Activated CD4-positive, alpha-beta T cell treated with anti-CD3 and anti-CD28 coated beads for 36 hours (primary cell): Measurements from ENCODE around the gene ADGRB3. TPM values are rescaled to one million over a fixed set of nuclear protein-coding genes. Genes with fewer than 3 reads are reported as not detected.
"Not testable (repeated sequence)": the region's sequence is repeated elsewhere in the genome, so short reads cannot be mapped to it uniquely, and the experiment has no call there.

Experiments
- ATAC-seq: fragments of 200-7000 bp; cut with Tn5 transposase; one replicate; pipeline ENCODE4 v1.10.0; 2021; ENCODE audit warnings: mild to moderate bottlenecking, moderate library complexity
- CTCF ChIA-PET: fragments of 350-600 bp; sonication (Branson Sonifier 250); formaldehyde crosslinking; loops from one replicate; lab custom pipeline; 2021; ENCODE audit warnings: antibody characterized with exemption; lab: Charles Lee
- POLR2A ChIA-PET: fragments of 350-600 bp; sonication (Branson Sonifier 250); formaldehyde crosslinking; loops from one replicate; lab custom pipeline; 2021; ENCODE audit warnings: antibody characterized with exemption, inconsistent platforms; lab: Charles Lee
- DNase-seq: peaks from one replicate; pipeline ENCODE4 v3.0.0-alpha.2; 2020
- H3K27ac Mint-ChIP-seq: one replicate; pipeline ENCODE4 v1.8.0; 2021; ENCODE audit warnings: mixed read lengths
- H3K27me3 Mint-ChIP-seq: one replicate; pipeline ENCODE4 v1.8.0; 2021; ENCODE audit warnings: mixed read lengths
- H3K36me3 Mint-ChIP-seq: one replicate; pipeline ENCODE4 v1.8.0; 2021; ENCODE audit warnings: low read depth, mixed read lengths
- H3K4me1 Mint-ChIP-seq: one replicate; pipeline ENCODE4 v1.8.0; 2021; ENCODE audit warnings: mixed read lengths
- H3K4me3 Mint-ChIP-seq: one replicate; pipeline ENCODE4 v1.8.0; 2021; ENCODE audit warnings: mild to moderate bottlenecking, moderate library complexity, mixed read lengths
- H3K9me3 Mint-ChIP-seq: one replicate; pipeline ENCODE4 v1.8.0; 2021; ENCODE audit warnings: low read depth, mixed read lengths
- intact Hi-C, 2 experiments: fragments of 100-400 bp; cut with DNase I in 1 of 2; cut with micrococcal nuclease in 1 of 2; formaldehyde crosslinking; loops; one replicate each; pipeline versions ENCODE4 v1.14.2 to v1.15.1; 2022 to 2024; cut with DNase I, micrococcal nuclease
- total RNA-seq, 2 experiments: library from RNA; stranded (reverse); gene quantifications; one replicate each; pipeline ENCODE4 v1.2.3, GENCODE V29; 2021

The ADGRB3 gene
- total RNA-seq, 2 experiments from 2014 or later = not detected

DNA sequence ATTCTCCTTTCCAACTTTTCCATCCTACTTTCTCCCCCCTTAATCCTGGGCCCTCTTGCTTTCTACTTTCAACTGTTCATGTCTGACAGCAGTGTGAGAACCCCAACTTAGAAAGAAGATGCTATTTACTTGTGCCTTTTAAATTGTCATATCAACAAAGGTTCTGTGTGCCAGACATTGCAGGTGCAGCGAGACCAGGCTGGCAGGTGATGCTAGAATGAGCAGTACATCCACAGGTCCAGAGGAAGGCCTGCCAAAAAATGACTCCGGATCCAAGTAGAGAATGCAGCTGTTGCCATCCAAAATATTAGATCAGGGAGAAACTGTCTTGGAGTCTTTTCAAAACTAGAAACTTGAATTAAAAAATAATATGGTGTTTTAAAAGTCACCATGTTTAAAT lies 651.2 kb downstream of the ADGRB3 start:
- Mint-ChIP-seq H3K27me3 (no peaks in the 10 kb centered on the region), H3K4me3 (no peak overlapping the region), H3K4me1 (no peaks in the 10 kb centered on the region), H3K27ac (no peak overlapping the region), H3K9me3 (peaks cover 4% of the 10 kb centered on the region), H3K36me3 (no peaks in the 10 kb centered on the region)
- DNase-seq (no peak), ATAC-seq (no peak)
- intact Hi-C loops = no loop called here
- POLR2A ChIA-PET = no interaction called here
- CTCF ChIA-PET = no interaction called here

DNA sequence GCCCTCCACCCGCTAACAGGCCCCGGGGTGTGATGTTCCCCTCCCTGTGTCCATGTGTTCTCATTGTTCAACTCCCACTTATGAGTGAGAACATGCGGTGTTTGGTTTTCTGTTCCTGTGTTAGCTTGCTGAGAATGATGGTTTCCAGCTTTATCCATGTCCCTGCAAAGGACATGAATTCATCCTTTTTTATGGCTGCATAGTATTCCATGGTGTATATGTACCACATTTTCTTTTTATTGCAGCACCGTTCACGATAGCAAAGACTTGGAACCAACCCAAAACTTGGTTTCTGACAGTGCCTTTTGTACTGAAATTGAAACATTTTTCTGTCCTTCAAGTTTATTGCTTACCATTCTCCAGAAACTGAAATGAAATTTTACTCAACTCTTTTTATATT lies 653.1 kb downstream of the ADGRB3 start:
- H3K4me1 Mint-ChIP-seq, POLR2A ChIA-PET, H3K9me3 Mint-ChIP-seq, ATAC-seq, H3K27me3 Mint-ChIP-seq, CTCF ChIA-PET, intact Hi-C loops, H3K36me3 Mint-ChIP-seq, DNase-seq, H3K27ac Mint-ChIP-seq, H3K4me3 Mint-ChIP-seq: not testable (repeated sequence)

DNA sequence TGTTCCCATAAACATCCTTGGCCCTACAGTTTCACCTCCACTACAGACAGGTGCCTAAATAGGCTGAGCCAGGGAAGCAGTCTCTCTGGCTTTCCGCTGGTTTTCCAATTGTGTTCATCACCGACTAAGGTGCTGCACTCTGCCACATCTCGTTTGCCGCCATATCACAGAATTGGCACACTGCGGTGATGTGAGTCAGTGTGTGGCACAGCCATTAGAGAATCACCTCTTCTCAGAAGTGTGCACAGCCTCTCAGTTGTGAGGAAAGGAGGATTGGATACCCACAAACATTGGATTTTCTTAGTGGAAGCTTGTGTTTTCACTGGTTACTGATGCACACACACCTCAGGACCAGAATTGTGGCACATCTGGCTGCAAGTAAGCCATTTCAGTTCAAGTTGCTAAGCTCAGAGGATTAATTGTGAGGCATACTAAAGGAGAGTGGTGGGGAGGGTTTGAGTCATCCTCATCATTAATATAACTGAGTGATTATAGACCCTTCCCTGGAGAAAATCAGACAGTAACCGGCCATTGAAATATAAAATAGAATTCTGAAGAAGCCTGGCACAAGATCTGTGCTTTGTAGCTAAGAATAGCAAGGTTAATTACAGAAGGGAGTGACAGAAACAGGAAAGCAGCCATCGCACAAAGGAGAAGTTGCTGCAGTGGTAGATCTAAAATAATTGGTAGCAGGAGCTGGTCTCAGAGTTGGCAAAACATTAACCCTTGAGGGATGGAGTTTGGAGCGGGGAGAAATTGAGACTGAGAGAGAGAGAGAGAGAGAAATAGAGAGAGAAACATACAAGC lies 654.8 kb downstream of the ADGRB3 start:
- no peak for DNase-seq
- no peaks in the 10 kb centered on the region for H3K4me1 Mint-ChIP-seq
- intact Hi-C loops = no loop called here
- no peaks in the 10 kb centered on the region for H3K27me3 Mint-ChIP-seq
- no peaks in the 10 kb centered on the region for H3K36me3 Mint-ChIP-seq
- H3K4me3 Mint-ChIP-seq = no peak overlapping the region
- H3K9me3 Mint-ChIP-seq = peaks cover 4% of the 10 kb centered on the region
- POLR2A ChIA-PET = no interaction called here
- CTCF ChIA-PET = no interaction called here
- H3K27ac Mint-ChIP-seq = no peak overlapping the region
- no peak for ATAC-seq

DNA sequence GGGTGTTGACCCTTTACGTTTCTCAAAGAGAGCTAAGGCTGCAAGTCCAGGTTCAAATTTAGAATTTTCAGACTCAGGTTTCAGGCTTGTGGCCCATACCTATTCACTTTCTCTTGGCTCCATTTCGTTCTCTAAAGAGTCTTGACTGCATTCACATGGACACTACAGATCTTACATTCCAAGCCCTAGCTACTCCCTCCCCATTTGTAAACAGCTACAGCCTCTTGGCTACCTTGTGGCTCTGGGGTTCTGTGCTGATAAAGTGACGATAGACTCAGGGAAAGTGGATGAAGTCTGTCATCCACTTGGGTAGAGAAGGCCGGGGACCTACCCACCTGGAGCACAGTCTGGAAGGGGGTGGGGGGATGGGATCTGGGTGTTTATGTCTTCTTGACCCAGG lies 658.4 kb downstream of the ADGRB3 start:
- no peak for DNase-seq
- Mint-ChIP-seq H3K4me1 (no peaks in the 10 kb centered on the region), H3K9me3 (peaks cover 6% of the 10 kb centered on the region)

DNA sequence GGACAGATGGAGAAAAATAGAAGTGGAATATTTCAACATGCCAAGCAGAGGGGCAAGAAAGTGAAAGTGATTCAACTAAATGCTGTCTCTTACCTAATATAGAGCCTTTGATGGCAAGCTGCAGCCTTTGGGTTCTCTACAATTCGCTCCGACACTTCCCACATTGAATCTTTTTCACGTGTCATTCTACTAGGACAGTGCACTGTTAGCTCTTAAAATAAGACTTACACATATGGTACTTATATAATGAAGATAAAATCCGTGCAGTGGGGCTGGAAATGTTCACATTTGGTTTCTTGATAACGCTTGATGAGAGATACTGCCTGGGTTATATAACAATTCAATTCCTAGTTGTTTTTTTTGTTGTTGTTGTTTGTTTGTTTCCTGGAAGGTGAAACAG lies 659.3 kb downstream of the ADGRB3 start:
- Mint-ChIP-seq H3K27me3 (no peaks in the 10 kb centered on the region), H3K4me1 (no peaks in the 10 kb centered on the region), H3K36me3 (no peaks in the 10 kb centered on the region), H3K27ac (no peak overlapping the region), H3K9me3 (peaks cover 4% of the 10 kb centered on the region), H3K4me3 (no peak overlapping the region)
- intact Hi-C loops = no loop called here
- DNase-seq (no peak), ATAC-seq (no peak)
- POLR2A ChIA-PET = no interaction called here
- CTCF ChIA-PET = interaction anchor here (1.4 kb wide), 1 partner anchor 814 kb away, joined by 3 read pairs; no protein-coding TSS in a partner anchor

More for the DNA sequence above, 658.4 kb downstream of the ADGRB3 start:
- intact Hi-C loops = no loop called here
- Mint-ChIP-seq H3K27ac (no peak overlapping the region), H3K36me3 (no peaks in the 10 kb centered on the region), H3K27me3 (no peaks in the 10 kb centered on the region), H3K4me3 (no peak overlapping the region)
- ChIA-PET CTCF (no interaction called here), POLR2A (no interaction called here)
- no peak for ATAC-seq

DNA sequence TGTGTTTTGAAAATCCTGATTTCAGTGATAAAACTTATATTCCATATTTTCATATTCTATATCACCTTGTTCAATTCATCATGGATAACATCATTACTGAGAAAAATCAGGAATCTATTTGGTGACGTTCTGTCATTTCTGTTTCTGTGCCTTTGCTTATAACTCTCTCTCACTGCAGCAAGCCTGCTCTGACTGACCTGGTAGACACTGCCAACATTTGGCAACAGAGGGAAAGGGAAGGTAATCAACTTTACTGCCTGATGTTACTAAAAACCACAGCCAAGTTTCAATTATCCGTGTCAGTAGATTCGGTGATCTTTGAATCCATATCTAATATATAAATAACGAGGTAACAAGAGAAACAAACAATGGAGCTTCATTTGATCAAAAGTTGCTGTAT lies 659.8 kb downstream of the ADGRB3 start:
- Mint-ChIP-seq H3K27me3 (no peaks in the 10 kb centered on the region), H3K27ac (no peak overlapping the region), H3K9me3 (peaks cover 2% of the 10 kb centered on the region), H3K4me1 (no peaks in the 10 kb centered on the region), H3K4me3 (no peak overlapping the region), H3K36me3 (no peaks in the 10 kb centered on the region)
- POLR2A ChIA-PET = no interaction called here
- DNase-seq (no peak), ATAC-seq (no peak)
- intact Hi-C loops = no loop called here
- CTCF ChIA-PET = interaction anchor here (1.4 kb wide), 1 partner anchor 813 kb away, joined by 3 read pairs; no protein-coding TSS in a partner anchor

DNA sequence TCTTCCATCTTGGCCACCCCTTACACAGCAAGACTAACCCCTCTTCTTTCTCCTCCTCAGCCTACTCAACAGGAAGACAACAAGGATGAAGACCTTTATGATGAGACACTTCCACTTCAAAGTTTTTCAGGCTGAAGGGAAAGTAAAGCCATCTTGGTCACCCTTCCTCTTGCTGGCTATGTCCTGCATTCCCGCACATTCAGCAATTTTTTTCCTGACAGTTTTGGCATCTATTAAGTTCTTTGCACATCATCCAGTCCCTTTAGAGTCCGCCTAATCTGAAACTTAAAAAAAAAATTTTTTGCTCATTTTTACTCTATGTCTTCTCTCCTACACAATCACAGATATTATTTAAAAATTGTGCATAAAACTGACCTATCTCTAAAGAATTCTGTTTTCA lies 668.3 kb downstream of the ADGRB3 start:
- ChIA-PET CTCF (interaction anchor here (0.7 kb wide), 1 partner anchor 56 kb away, joined by 3 read pairs; no protein-coding TSS in a partner anchor), POLR2A (no interaction called here)
- no peaks in the 10 kb centered on the region for H3K36me3 Mint-ChIP-seq
- H3K4me3 Mint-ChIP-seq = no peak overlapping the region
- H3K27me3 Mint-ChIP-seq = no peaks in the 10 kb centered on the region
- no peaks in the 10 kb centered on the region for H3K4me1 Mint-ChIP-seq
- no peak for DNase-seq
- peaks cover 3% of the 10 kb centered on the region for H3K9me3 Mint-ChIP-seq
- no peak for ATAC-seq
- intact Hi-C loops = no loop called here
- H3K27ac Mint-ChIP-seq = no peak overlapping the region

DNA sequence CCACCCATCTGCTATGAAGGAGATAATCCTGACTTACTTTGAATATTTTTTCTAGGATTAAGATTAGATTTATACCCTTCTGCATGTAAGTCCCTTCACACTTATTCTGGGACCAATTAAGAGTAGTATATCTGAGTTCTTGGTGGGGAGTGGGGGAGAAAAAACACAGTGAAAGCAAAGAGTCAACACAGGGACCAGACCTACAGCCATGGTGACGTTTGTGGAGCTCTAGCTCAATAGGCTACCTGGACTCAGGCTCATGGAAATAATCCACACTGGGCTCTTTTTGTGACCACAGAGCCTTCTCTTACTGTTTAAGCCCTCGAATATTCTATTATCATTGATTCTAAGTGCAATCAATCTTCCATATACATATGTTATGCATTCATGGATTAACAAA lies 670.4 kb downstream of the ADGRB3 start:
- H3K4me1 Mint-ChIP-seq = no peaks in the 10 kb centered on the region
- no peak for DNase-seq
- ChIA-PET CTCF (no interaction called here), POLR2A (no interaction called here)
- no peaks in the 10 kb centered on the region for H3K36me3 Mint-ChIP-seq
- no peak overlapping the region for H3K27ac Mint-ChIP-seq
- ATAC-seq = no peak
- H3K4me3 Mint-ChIP-seq = no peak overlapping the region
- H3K27me3 Mint-ChIP-seq = no peaks in the 10 kb centered on the region
- peaks cover 1% of the 10 kb centered on the region for H3K9me3 Mint-ChIP-seq
- intact Hi-C loops = no loop called here

DNA sequence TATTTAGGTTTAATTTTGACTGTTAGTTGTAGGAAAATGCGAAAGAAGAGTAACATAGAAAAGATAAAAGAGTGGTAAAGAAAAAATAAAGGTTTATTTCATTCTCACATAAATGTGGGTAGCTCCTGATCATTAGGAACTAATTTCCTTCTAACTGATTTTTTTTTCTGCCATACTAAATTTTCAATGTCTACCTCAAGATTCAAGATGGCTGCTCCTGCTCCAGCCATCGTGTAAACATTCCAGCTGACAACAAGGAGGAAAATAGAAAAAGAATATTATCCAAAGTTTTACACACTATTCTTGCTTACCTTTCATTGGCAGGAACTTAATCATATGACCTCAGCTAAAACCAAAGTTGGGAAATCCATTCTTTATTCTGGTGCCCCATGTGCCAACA lies 673.5 kb downstream of the ADGRB3 start:
- H3K4me1 Mint-ChIP-seq = no peaks in the 10 kb centered on the region
- ChIA-PET CTCF (interaction anchor here (0.7 kb wide), 1 partner anchor 11 kb away, joined by 5 read pairs; no protein-coding TSS in a partner anchor), POLR2A (no interaction called here)
- ATAC-seq (no peak), DNase-seq (no peak)
- H3K4me3 Mint-ChIP-seq = no peak overlapping the region
- intact Hi-C loops = no loop called here
- H3K27me3 Mint-ChIP-seq = no peaks in the 10 kb centered on the region
- H3K36me3 Mint-ChIP-seq = no peaks in the 10 kb centered on the region
- H3K27ac Mint-ChIP-seq = no peak overlapping the region
- H3K9me3 Mint-ChIP-seq = peaks cover 1% of the 10 kb centered on the region

DNA sequence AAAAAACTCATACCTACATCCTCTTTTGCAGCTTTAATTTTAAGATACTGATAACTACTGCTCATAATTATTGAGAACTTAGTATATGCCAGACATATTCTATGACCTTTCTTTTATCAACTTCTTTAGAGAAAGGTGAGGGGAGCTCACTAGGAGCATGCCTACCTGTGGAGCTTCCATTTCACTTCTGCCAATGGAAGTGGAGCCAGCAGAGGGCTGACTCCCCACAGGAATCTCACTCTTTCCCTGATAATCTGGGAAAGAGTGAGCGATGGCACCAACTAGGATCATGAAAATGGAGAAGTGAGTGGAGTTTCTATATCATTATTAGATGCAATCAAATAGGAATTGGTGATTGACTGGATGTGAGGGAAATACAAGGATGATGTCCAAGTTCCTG lies 676.8 kb downstream of the ADGRB3 start:
- Mint-ChIP-seq H3K27me3 (no peaks in the 10 kb centered on the region), H3K4me1 (no peaks in the 10 kb centered on the region), H3K9me3 (no peaks in the 10 kb centered on the region), H3K4me3 (no peak overlapping the region), H3K36me3 (no peaks in the 10 kb centered on the region), H3K27ac (no peak overlapping the region)
- no peak for ATAC-seq
- POLR2A ChIA-PET = no interaction called here
- intact Hi-C loops = no loop called here
- CTCF ChIA-PET = no interaction called here
- DNase-seq = no peak

DNA sequence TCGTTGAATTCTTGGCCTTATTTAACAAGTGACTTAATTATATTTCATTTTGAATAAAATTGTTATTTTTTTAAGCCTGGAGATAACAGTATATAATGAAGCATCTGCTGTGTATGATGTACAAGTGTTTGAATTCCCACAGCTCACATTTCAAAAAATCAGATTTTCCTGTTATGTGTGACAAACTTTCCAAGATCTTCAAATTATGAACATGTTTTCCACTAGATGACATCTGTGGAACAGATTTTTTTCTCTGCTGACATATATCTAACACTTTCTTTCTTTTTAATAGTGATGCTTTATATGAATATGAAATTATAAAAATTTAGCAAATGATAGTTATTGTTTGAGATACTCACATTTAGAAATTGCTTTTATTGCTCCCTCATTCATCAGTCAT lies 678.9 kb downstream of the ADGRB3 start:
- Mint-ChIP-seq H3K36me3 (no peaks in the 10 kb centered on the region), H3K9me3 (no peaks in the 10 kb centered on the region), H3K27ac (no peak overlapping the region), H3K27me3 (no peaks in the 10 kb centered on the region), H3K4me1 (no peaks in the 10 kb centered on the region), H3K4me3 (no peak overlapping the region)
- no peak for DNase-seq
- ChIA-PET POLR2A (no interaction called here), CTCF (no interaction called here)
- intact Hi-C loops = no loop called here
- no peak for ATAC-seq

DNA sequence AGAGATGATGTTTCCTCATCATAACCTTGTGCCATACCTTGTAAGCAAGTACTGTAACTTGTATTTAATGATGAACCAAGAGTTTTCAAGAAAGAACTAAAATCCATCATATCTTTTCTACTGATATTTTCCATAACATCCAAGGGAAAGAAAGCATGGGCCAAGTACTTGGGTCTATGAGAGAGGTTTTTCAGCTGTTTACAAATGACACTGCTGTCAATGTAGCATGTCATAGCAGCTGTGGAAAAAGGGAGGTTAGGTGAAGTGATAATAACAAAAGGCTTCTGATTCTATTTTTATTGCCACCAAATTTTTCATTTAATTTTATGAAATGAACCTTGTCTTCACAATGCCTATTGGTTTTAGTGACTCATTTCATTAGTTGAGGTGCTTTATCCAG lies 679.4 kb downstream of the ADGRB3 start:
- CTCF ChIA-PET = no interaction called here
- intact Hi-C loops = no loop called here
- Mint-ChIP-seq H3K4me3 (no peak overlapping the region), H3K27me3 (no peaks in the 10 kb centered on the region), H3K36me3 (no peaks in the 10 kb centered on the region), H3K27ac (no peak overlapping the region), H3K9me3 (no peaks in the 10 kb centered on the region), H3K4me1 (no peaks in the 10 kb centered on the region)
- POLR2A ChIA-PET = no interaction called here
- DNase-seq = no peak
- ATAC-seq = no peak
